Stimulated activated CD8-positive, alpha-beta memory T cell treated with anti-CD3 and anti-CD28 coated beads, Interleukin-15, amount 100 ng/mL, for 24 hours (primary cell): ENCODE measurements around the gene PCBP2.

Experiments used
- DNase-seq: peaks from one replicate; pipeline ENCODE4 v3.0.0-alpha.2; 2020; ENCODE audit warnings: low read depth

Gene PCBP2

GRCh38 chr12:53493610-53494391 lies 41.9 kb downstream of the PCBP2 start:
- no peak for DNase-seq

GRCh38 chr12:53495903-53496751 lies 44.2 kb downstream of the PCBP2 start:
- DNase-seq = no peak

- DNase-seq = no peak
These were observed 44.8 kb downstream of the PCBP2 start for GRCh38 chr12:53496752-53497032.

- DNase-seq = no peak
These were observed 45.6 kb downstream of the PCBP2 start for GRCh38 chr12:53497461-53497860.

- no peak for DNase-seq
These were observed 46.3 kb downstream of the PCBP2 start for GRCh38 chr12:53498235-53498630.

GRCh38 chr12:53499266-53500141 lies 47.6 kb downstream of the PCBP2 start, which contains the start of gene MAP3K12:
TSS of gene MAP3K12 (minus strand) at chr12:53499458. CDS start at chr12:53487391, 12,067 bp downstream.
- no peak for DNase-seq

GRCh38 chr12:53500142-53500775 lies 48.4 kb downstream of the PCBP2 start:
- DNase-seq = no peak

- DNase-seq = peak; percentile 84
These were observed 49.1 kb downstream of the PCBP2 start, which contains the start of gene TARBP2 for GRCh38 chr12:53500776-53501614. TSS of gene TARBP2 (plus strand) at chr12:53501283. CDS start at chr12:53501409, 126 bp downstream.

GRCh38 chr12:53501615-53502181 lies 49.8 kb downstream of the PCBP2 start:
- no peak for DNase-seq

- no peak for DNase-seq
These were observed 50.4 kb downstream of the PCBP2 start for GRCh38 chr12:53502331-53502730.

GRCh38 chr12:53502983-53503728 lies 51.3 kb downstream of the PCBP2 start:
- no peak for DNase-seq

- no peak for DNase-seq
These were observed 52.4 kb downstream of the PCBP2 start for GRCh38 chr12:53504004-53504920.

GRCh38 chr12:53505086-53505485 lies 53.2 kb downstream of the PCBP2 start:
- DNase-seq = no peak

GRCh38 chr12:53505555-53506449 lies 53.9 kb downstream of the PCBP2 start:
- DNase-seq = no peak

GRCh38 chr12:53506450-53506785 lies 54.5 kb downstream of the PCBP2 start:
- DNase-seq = no peak

GRCh38 chr12:53506881-53507602 lies 55.1 kb downstream of the PCBP2 start, which contains the start of gene NPFF:
TSS of gene NPFF (minus strand) at chr12:53507484. CDS start at chr12:53507474, 10 bp downstream.
- no peak for DNase-seq

GRCh38 chr12:53507603-53507885 lies 55.6 kb downstream of the PCBP2 start:
- no peak for DNase-seq
